Brain microvascular endothelial cell (primary cell): ENCODE data around the gene SULT1C4.
"Not testable (repeated sequence)": the region's sequence is repeated elsewhere in the genome, so short reads cannot be mapped to it uniquely, and the experiment has no call there.

Experiments
- DNase-seq: peaks from one replicate; pipeline ENCODE4 v3.0.0-alpha.2; 2020
- H3K27ac ChIP-seq: fragments of 250-450 bp; sonication (Bioruptor Pico); 2 replicates; pipeline ENCODE4 v1.5.1; 2020; ENCODE audit warnings: mild to moderate bottlenecking, moderate library complexity
- H3K27me3 ChIP-seq: fragments of 250-450 bp; sonication (Bioruptor Pico); replicated peaks from 2 replicates; pipeline ENCODE4 v1.5.1; 2020; ENCODE audit warnings: mild to moderate bottlenecking
- H3K36me3 ChIP-seq: fragments of 250-450 bp; sonication (Bioruptor Pico); replicated peaks from 2 replicates; pipeline ENCODE4 v1.5.1; 2020; ENCODE audit warnings: mild to moderate bottlenecking
- H3K4me3 ChIP-seq: 2 replicates; pipeline ENCODE4 v1.5.1; 2011; ENCODE audit warnings: low read depth, mild to moderate bottlenecking, control low read depth, low read length, moderate library complexity
- CTCF ChIP-seq: IDR thresholded peaks from 2 replicates; pipeline ENCODE4 v1.5.1; 2011; ENCODE audit warnings: low read depth, mild to moderate bottlenecking, moderate library complexity, low read length, control low read depth, inconsistent platforms; ENCODE audit errors: missing control alignments
- in situ Hi-C: cut with HindIII; loops from 2 replicates; pipeline ENCODE4 v1.10.0; 2017; ENCODE audit warnings: low sequenced_read_pairs, low pct_ligation_motif_present

SULT1C4 gene

DNA sequence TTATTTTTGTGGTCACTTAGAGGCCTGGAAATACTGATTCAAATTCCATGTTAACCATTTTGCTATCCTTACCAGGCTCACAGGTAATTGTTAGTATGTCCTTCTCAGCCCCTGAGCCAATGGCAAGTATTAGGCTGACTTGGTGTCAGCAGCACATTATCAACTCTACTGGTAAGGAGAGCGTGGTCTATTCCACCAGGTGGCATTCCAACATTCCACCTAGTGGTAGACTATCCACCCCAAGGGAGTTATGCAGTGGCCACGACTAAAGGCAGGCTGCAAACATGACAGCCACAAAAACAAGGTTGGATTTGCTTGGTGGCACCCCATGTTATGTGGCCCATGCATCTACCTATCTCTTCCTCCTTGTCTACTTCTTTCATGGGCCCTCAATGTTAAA is 39.5 kb downstream of the SULT1C4 start:
- peak; percentile 20 for TF ChIP-seq CTCF
- in situ Hi-C loops, result no loop called here
- Histone ChIP-seq H3K27me3 (no peaks in the 10 kb centered on the region), H3K36me3 (no peaks in the 10 kb centered on the region), H3K4me3 (no peak overlapping the region), H3K27ac (no peak overlapping the region)
- no peak for DNase-seq

DNA sequence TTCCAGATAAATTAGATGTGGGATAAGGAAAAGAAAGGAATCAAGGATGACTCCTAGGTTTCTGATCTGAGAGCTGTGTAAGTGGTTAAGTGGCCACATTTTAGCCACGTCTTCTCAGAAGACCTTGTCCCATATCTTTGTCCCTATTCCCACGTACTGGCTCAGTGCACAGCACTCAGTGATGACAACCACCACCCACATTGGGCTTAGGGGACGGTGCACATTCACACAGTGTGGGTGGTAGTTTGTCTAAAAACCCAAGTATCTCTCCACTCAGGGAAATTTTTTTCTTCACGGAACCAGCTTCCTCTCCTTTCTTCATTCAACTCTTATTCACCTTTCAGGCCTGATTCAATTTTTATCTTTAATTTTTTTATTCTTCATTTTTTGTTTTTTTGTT is 40.7 kb downstream of the SULT1C4 start:
- H3K27ac ChIP-seq, result no peak overlapping the region
- no peak overlapping the region for H3K4me3 ChIP-seq
- H3K27me3 ChIP-seq, result no peaks in the 10 kb centered on the region
- H3K36me3 ChIP-seq, result no peaks in the 10 kb centered on the region
- DNase-seq, result no peak
- in situ Hi-C loops, result no loop called here
- TF ChIP-seq CTCF, result no peak

DNA sequence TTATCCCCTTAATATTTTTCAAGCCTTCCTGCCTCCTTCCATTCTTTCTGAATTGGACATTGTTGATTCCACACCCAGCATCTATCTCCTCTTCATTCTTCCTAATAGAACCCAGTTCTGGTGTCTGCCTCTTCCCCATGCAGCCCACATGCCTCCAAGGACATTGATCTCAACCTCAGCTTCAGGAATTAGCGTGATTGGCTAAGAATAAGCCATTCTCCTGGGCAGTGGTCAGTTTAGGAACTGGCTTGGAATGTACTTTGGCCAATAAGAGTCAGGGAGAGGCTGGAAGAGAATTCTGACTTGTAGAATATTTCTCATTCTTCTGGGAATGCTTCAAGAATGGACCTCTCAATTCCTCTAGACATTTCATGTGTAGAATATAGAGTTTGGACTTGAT is 45.3 kb downstream of the SULT1C4 start:
- Histone ChIP-seq H3K36me3 (no peaks in the 10 kb centered on the region), H3K4me3 (no peak overlapping the region), H3K27ac (no peak overlapping the region), H3K27me3 (no peaks in the 10 kb centered on the region)
- in situ Hi-C loops, result no loop called here
- no peak for TF ChIP-seq CTCF
- DNase-seq, result no peak

- no peak for TF ChIP-seq CTCF
- no peaks in the 10 kb centered on the region for H3K36me3 ChIP-seq
- no peak overlapping the region for H3K4me3 ChIP-seq
- H3K27ac ChIP-seq, result no peak overlapping the region
- DNase-seq, result no peak
- in situ Hi-C loops, result no loop called here
- H3K27me3 ChIP-seq, result no peaks in the 10 kb centered on the region
These were observed 45.9 kb downstream of the SULT1C4 start for GRCh38 chr2:108423502-108424251.

- no peak overlapping the region for H3K27ac ChIP-seq
- in situ Hi-C loops, result no loop called here
- no peaks in the 10 kb centered on the region for H3K36me3 ChIP-seq
- no peak for TF ChIP-seq CTCF
- H3K4me3 ChIP-seq, result no peak overlapping the region
- DNase-seq, result no peak
- H3K27me3 ChIP-seq, result no peaks in the 10 kb centered on the region
These were observed 50.7 kb downstream of the SULT1C4 start for GRCh38 chr2:108428286-108429009.

DNA sequence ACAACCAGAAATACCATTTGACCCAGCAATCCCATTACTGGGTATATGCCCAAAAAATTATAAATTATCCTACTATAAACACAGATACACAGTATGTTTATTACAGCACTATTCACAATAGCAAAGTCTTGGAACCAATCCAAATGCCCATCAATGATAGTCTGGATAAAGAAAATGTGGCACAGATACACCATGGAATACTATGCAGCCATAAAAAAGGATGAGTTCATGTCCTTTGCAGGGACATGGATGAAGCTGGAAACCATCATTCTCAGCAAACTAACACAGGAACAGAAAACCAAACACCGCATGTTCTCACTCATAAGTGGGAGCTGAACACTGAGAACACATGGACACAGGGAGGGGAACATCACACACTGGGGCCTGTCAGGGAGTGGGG is 57.8 kb downstream of the SULT1C4 start:
- H3K27ac ChIP-seq, H3K27me3 ChIP-seq, DNase-seq, H3K36me3 ChIP-seq, H3K4me3 ChIP-seq, in situ Hi-C loops: not testable (repeated sequence)
